Mesenchymal stem cell (in vitro differentiated cells and primary cell): ENCODE data around the gene PSMD11.
A peak's percentile ranks its signal among the peaks of the same experiment; 100 is the strongest.

Source experiments
- DNase-seq: peaks from one replicate; pipeline ENCODE4 v3.0.0-alpha.2; 2013
- H2AFZ ChIP-seq: one replicate; pipeline ENCODE4 v1.6.1; 2013; ENCODE audit warnings: low read depth, mild to moderate bottlenecking, control low read depth, inconsistent platforms, low read length, moderate library complexity
- H2AK5ac ChIP-seq: 2 replicates; pipeline ENCODE4 v1.6.1; 2013; ENCODE audit warnings: low read length, moderate library complexity, mild to moderate bottlenecking, inconsistent platforms; ENCODE audit not compliant: severe bottlenecking
- H2BK120ac ChIP-seq: one replicate; pipeline ENCODE4 v1.6.1; 2013; ENCODE audit warnings: low read depth, mild to moderate bottlenecking, inconsistent platforms, low read length, moderate library complexity
- H2BK12ac ChIP-seq, 2 experiments: one replicate each; pipeline ENCODE4 v1.6.1; 2013; ENCODE audit warnings: inconsistent platforms in 2 of 2, low read length in 2 of 2, mild to moderate bottlenecking in 2 of 2, moderate library complexity in 2 of 2, control low read depth in 1 of 2
- H2BK15ac ChIP-seq: one replicate; pipeline ENCODE4 v1.6.1; 2013; ENCODE audit warnings: mild to moderate bottlenecking, low read depth, inconsistent platforms; ENCODE audit not compliant: poor library complexity, severe bottlenecking
- H2BK5ac ChIP-seq: 2 replicates; pipeline ENCODE4 v1.6.1; 2013; ENCODE audit warnings: low read depth, mild to moderate bottlenecking, low read length, control low read depth, inconsistent platforms; ENCODE audit not compliant: poor library complexity, severe bottlenecking
- H3K14ac ChIP-seq, 2 experiments: one replicate each; pipeline ENCODE4 v1.6.1; 2013; ENCODE audit warnings: inconsistent platforms in 2 of 2, low read length in 2 of 2, control low read depth in 1 of 2, mild to moderate bottlenecking in 1 of 2, moderate library complexity in 1 of 2
- H3K18ac ChIP-seq, 2 experiments: one replicate each; pipeline ENCODE4 v1.6.1; 2013; ENCODE audit warnings: inconsistent platforms in 2 of 2, low read length in 2 of 2, control low read depth in 1 of 2, low read depth in 1 of 2, mild to moderate bottlenecking in 1 of 2
- H3K23ac ChIP-seq, 2 experiments: one replicate each; pipeline ENCODE4 v1.6.1; 2013; ENCODE audit warnings: inconsistent platforms in 2 of 2, low read length in 2 of 2, mild to moderate bottlenecking in 2 of 2, moderate library complexity in 2 of 2, control low read depth in 1 of 2
- H3K27ac ChIP-seq: 2 replicates; pipeline ENCODE4 v1.5.1; 2013; ENCODE audit warnings: mild to moderate bottlenecking, moderate library complexity, low read length, control low read depth, inconsistent platforms; ENCODE audit not compliant: poor library complexity, severe bottlenecking
- H3K27me3 ChIP-seq, 2 experiments: 2 replicates each; pipeline versions ENCODE4 v1.6.1 to v1.7.0; 2013; ENCODE audit warnings: low read length in 2 of 2, mild to moderate bottlenecking in 2 of 2, moderate library complexity in 2 of 2, control low read depth in 1 of 2, inconsistent platforms in 1 of 2; ENCODE audit not compliant: control insufficient read depth in 1 of 2, insufficient read depth in 1 of 2
- H3K36me3 ChIP-seq, 2 experiments: 2 replicates each; pipeline versions ENCODE4 v1.6.1 to v1.7.0; 2013; ENCODE audit warnings: low read length in 2 of 2, control low read depth in 1 of 2, inconsistent platforms in 1 of 2, low read depth in 1 of 2, mild to moderate bottlenecking in 1 of 2; ENCODE audit not compliant: insufficient read depth in 2 of 2, control insufficient read depth in 1 of 2
- H3K4ac ChIP-seq, 2 experiments: one replicate each; pipeline ENCODE4 v1.6.1; 2013; ENCODE audit warnings: inconsistent platforms in 2 of 2, low read length in 2 of 2, mild to moderate bottlenecking in 2 of 2, moderate library complexity in 2 of 2, control low read depth in 1 of 2, low read depth in 1 of 2
- H3K4me1 ChIP-seq: 2 replicates; pipeline ENCODE4 v1.6.1; 2013; ENCODE audit warnings: low read depth, low read length, control low read depth; ENCODE audit not compliant: control insufficient read depth, insufficient read depth
- H3K4me2 ChIP-seq: 2 replicates; pipeline ENCODE4 v1.6.1; 2013; ENCODE audit warnings: low read length, mild to moderate bottlenecking, inconsistent platforms; ENCODE audit not compliant: poor library complexity, severe bottlenecking
- H3K4me3 ChIP-seq, 2 experiments: 2 replicates each; pipeline versions ENCODE4 v1.5.1 to v1.7.0; 2013; ENCODE audit warnings: low read length in 2 of 2, mild to moderate bottlenecking in 2 of 2, control low read depth in 1 of 2, low read depth in 1 of 2; ENCODE audit not compliant: insufficient read depth in 1 of 2
- H3K79me1 ChIP-seq: replicated peaks from 2 replicates; pipeline ENCODE4 v1.6.1; 2013; ENCODE audit warnings: mild to moderate bottlenecking, control low read depth, low read length, inconsistent platforms; ENCODE audit not compliant: poor library complexity, severe bottlenecking
- H3K9ac ChIP-seq: 2 replicates; pipeline ENCODE4 v1.7.0; 2013; ENCODE audit warnings: mild to moderate bottlenecking, low read length, moderate library complexity
- H3K9me3 ChIP-seq: 2 replicates; pipeline ENCODE4 v1.7.0; 2013; ENCODE audit warnings: mild to moderate bottlenecking, low read length; ENCODE audit not compliant: control insufficient read depth
- H4K8ac ChIP-seq: one replicate; pipeline ENCODE4 v1.6.1; 2013; ENCODE audit warnings: inconsistent platforms, mild to moderate bottlenecking, low read length, moderate library complexity
- H4K91ac ChIP-seq: one replicate; pipeline ENCODE4 v1.6.1; 2013; ENCODE audit warnings: mild to moderate bottlenecking, low read length, inconsistent platforms
- WGBS: methylation state at CpG from one replicate; pipeline ENCODE4 v1.1.7; 2013; ENCODE audit warnings: mixed read lengths; 5-methylcytosine and 5-hydroxymethylcytosine counted together

Gene PSMD11

GRCh38 chr17:32488177-32488542 lies 43.9 kb downstream of the PSMD11 start:
- WGBS, result 98% methylated on average over 14 of the region's 16 CpGs
- no peak overlapping the region for H2AK5ac ChIP-seq
- H3K4ac ChIP-seq, result no peak overlapping the region
- H2BK120ac ChIP-seq, result no peak overlapping the region
- H3K18ac ChIP-seq, result no peak overlapping the region
- H2BK12ac ChIP-seq, result no peak overlapping the region
- H3K79me1 ChIP-seq, result peaks cover 23% of the 10 kb centered on the region
- no peak overlapping the region for H3K27ac ChIP-seq
- peaks cover 34% of the 10 kb centered on the region for H3K4me1 ChIP-seq
- H3K23ac ChIP-seq, result no peak overlapping the region
- DNase-seq, result no peak
- no peak overlapping the region for H3K14ac ChIP-seq
- no peak overlapping the region for H4K91ac ChIP-seq
- no peak overlapping the region for H4K8ac ChIP-seq
- no peak overlapping the region for H3K4me3 ChIP-seq
- peaks cover 7 to 29% of the 10 kb centered on the region in 2 experiments for H3K36me3 ChIP-seq
- H3K27me3 ChIP-seq, result no peaks in the 10 kb centered on the region
- no peak overlapping the region for H3K9ac ChIP-seq
- no peak overlapping the region for H2AFZ ChIP-seq
- no peaks in the 10 kb centered on the region for H3K9me3 ChIP-seq
- no peak overlapping the region for H2BK5ac ChIP-seq
- no peak overlapping the region for H2BK15ac ChIP-seq
- H3K4me2 ChIP-seq, result no peak overlapping the region

GRCh38 chr17:32488604-32489180 lies 44.4 kb downstream of the PSMD11 start:
- no peak overlapping the region for H3K4me3 ChIP-seq
- 99% methylated on average over 13 of the region's 13 CpGs for WGBS
- H3K27ac ChIP-seq, result no peak overlapping the region
- no peak overlapping the region for H3K18ac ChIP-seq
- H2BK12ac ChIP-seq, result no peak overlapping the region
- no peak overlapping the region for H3K23ac ChIP-seq
- peaks cover 34% of the 10 kb centered on the region for H3K4me1 ChIP-seq
- H3K79me1 ChIP-seq, result peaks cover 23% of the 10 kb centered on the region
- no peak overlapping the region for H2AFZ ChIP-seq
- no peak for DNase-seq
- no peak overlapping the region for H2BK5ac ChIP-seq
- H2BK15ac ChIP-seq, result no peak overlapping the region
- peaks cover 11 to 27% of the 10 kb centered on the region in 2 experiments for H3K36me3 ChIP-seq
- H3K27me3 ChIP-seq, result no peaks in the 10 kb centered on the region
- H2BK120ac ChIP-seq, result no peak overlapping the region
- no peak overlapping the region for H4K8ac ChIP-seq
- H3K4ac ChIP-seq, result no peak overlapping the region
- no peaks in the 10 kb centered on the region for H3K9me3 ChIP-seq
- no peak overlapping the region for H3K9ac ChIP-seq
- no peak overlapping the region for H4K91ac ChIP-seq
- H3K4me2 ChIP-seq, result no peak overlapping the region
- no peak overlapping the region for H3K14ac ChIP-seq
- no peak overlapping the region for H2AK5ac ChIP-seq

GRCh38 chr17:32489320-32490100 lies 45.2 kb downstream of the PSMD11 start:
- Histone ChIP-seq H3K27ac (no peak overlapping the region), H3K27me3 (no peaks in the 10 kb centered on the region), H3K4me3 (no peak overlapping the region), H4K8ac (peak overlapping the region; percentile 43), H4K91ac (no peak overlapping the region), H3K9ac (no peak overlapping the region), H3K36me3 (peaks cover 17 to 24% of the 10 kb centered on the region in 2 experiments), H3K18ac (no peak overlapping the region), H2AK5ac (no peak overlapping the region), H3K23ac (no peak overlapping the region), H3K14ac (no peak overlapping the region), H2BK15ac (no peak overlapping the region), H2BK12ac (no peak overlapping the region), H3K4me2 (no peak overlapping the region), H2BK120ac (no peak overlapping the region), H3K4me1 (peaks cover 32% of the 10 kb centered on the region), H3K9me3 (no peaks in the 10 kb centered on the region), H3K4ac (no peak overlapping the region), H2BK5ac (no peak overlapping the region), H2AFZ (no peak overlapping the region), H3K79me1 (peaks cover 21% of the 10 kb centered on the region)
- DNase-seq, result no peak
- WGBS, result 93% methylated on average over 10 of the region's 10 CpGs

- Histone ChIP-seq H4K8ac (no peak overlapping the region), H2BK120ac (no peak overlapping the region), H2BK5ac (no peak overlapping the region), H2BK15ac (no peak overlapping the region), H3K79me1 (peaks cover 21% of the 10 kb centered on the region), H2AK5ac (no peak overlapping the region), H3K14ac (no peak overlapping the region), H3K9me3 (no peaks in the 10 kb centered on the region), H3K23ac (no peak overlapping the region), H3K27me3 (no peaks in the 10 kb centered on the region), H3K18ac (no peak overlapping the region), H3K4me1 (peaks cover 37% of the 10 kb centered on the region), H2BK12ac (no peak overlapping the region), H4K91ac (no peak overlapping the region), H3K9ac (no peak overlapping the region), H3K4ac (no peak overlapping the region), H3K4me2 (no peak overlapping the region), H3K27ac (no peak overlapping the region), H3K36me3 (peaks cover 17 to 24% of the 10 kb centered on the region in 2 experiments), H3K4me3 (no peak overlapping the region), H2AFZ (no peak overlapping the region)
- DNase-seq, result no peak
- 79% methylated on average over 11 of the region's 16 CpGs for WGBS
These were observed 45.8 kb downstream of the PSMD11 start for GRCh38 chr17:32490101-32490482.
